Measurements from ENCODE around the gene ZC2HC1B.

The ZC2HC1B gene

GRCh38 chr6:143957679-143958274, 93.5 kb downstream of the ZC2HC1B start:
- Mint-ChIP-seq H3K36me3 (ENCODE audit: low read depth) (no peaks in the 10 kb centered on the region), H3K4me1 (ENCODE audit: low read depth) (no peaks in the 10 kb centered on the region), H3K4me3 (no peak overlapping the region), H3K27me3 (no peaks in the 10 kb centered on the region), H3K27ac (no peak overlapping the region), H3K9me3 (no peaks in the 10 kb centered on the region)

GRCh38 chr6:143958839-143959399, 94.6 kb downstream of the ZC2HC1B start:
- Mint-ChIP-seq H3K27me3 (no peaks in the 10 kb centered on the region), H3K27ac (no peak overlapping the region), H3K36me3 (ENCODE audit: low read depth) (no peaks in the 10 kb centered on the region), H3K9me3 (no peaks in the 10 kb centered on the region), H3K4me3 (no peak overlapping the region), H3K4me1 (ENCODE audit: low read depth) (no peaks in the 10 kb centered on the region)

GRCh38 chr6:143959927-143960326, 95.7 kb downstream of the ZC2HC1B start:
- H3K4me1 Mint-ChIP-seq (ENCODE audit: low read depth): no peaks in the 10 kb centered on the region

GRCh38 chr6:143961066-143961465, 96.8 kb downstream of the ZC2HC1B start:
- H3K4me3 Mint-ChIP-seq: no peak overlapping the region

More at GRCh38 chr6:143959927-143960326, 95.7 kb downstream of the ZC2HC1B start:
- no peaks in the 10 kb centered on the region for H3K27me3 Mint-ChIP-seq
- H3K27ac Mint-ChIP-seq: no peak overlapping the region
- H3K36me3 Mint-ChIP-seq (ENCODE audit: low read depth): no peaks in the 10 kb centered on the region
- H3K9me3 Mint-ChIP-seq: no peaks in the 10 kb centered on the region
- no peak overlapping the region for H3K4me3 Mint-ChIP-seq

GRCh38 chr6:143961886-143962878, 97.9 kb downstream of the ZC2HC1B start:
- H3K4me3 Mint-ChIP-seq: no peak overlapping the region
- H3K4me1 Mint-ChIP-seq (ENCODE audit: low read depth): no peaks in the 10 kb centered on the region
- no peaks in the 10 kb centered on the region for H3K27me3 Mint-ChIP-seq
- no peak overlapping the region for H3K27ac Mint-ChIP-seq
- H3K9me3 Mint-ChIP-seq: no peaks in the 10 kb centered on the region
- peaks cover 4% of the 10 kb centered on the region for H3K36me3 Mint-ChIP-seq (ENCODE audit: low read depth)

More at GRCh38 chr6:143961066-143961465, 96.8 kb downstream of the ZC2HC1B start:
- no peaks in the 10 kb centered on the region for H3K4me1 Mint-ChIP-seq (ENCODE audit: low read depth)
- no peaks in the 10 kb centered on the region for H3K9me3 Mint-ChIP-seq
- no peaks in the 10 kb centered on the region for H3K27me3 Mint-ChIP-seq
- H3K27ac Mint-ChIP-seq: no peak overlapping the region
- H3K36me3 Mint-ChIP-seq (ENCODE audit: low read depth): peaks cover 4% of the 10 kb centered on the region

GRCh38 chr6:143963158-143963919, 99.1 kb downstream of the ZC2HC1B start:
- H3K27ac Mint-ChIP-seq: no peak overlapping the region
- no peaks in the 10 kb centered on the region for H3K9me3 Mint-ChIP-seq
- peaks cover 4% of the 10 kb centered on the region for H3K36me3 Mint-ChIP-seq (ENCODE audit: low read depth)
- no peaks in the 10 kb centered on the region for H3K27me3 Mint-ChIP-seq
- no peak overlapping the region for H3K4me3 Mint-ChIP-seq
- H3K4me1 Mint-ChIP-seq (ENCODE audit: low read depth): no peaks in the 10 kb centered on the region

- Mint-ChIP-seq H3K4me3 (no peak overlapping the region), H3K36me3 (ENCODE audit: low read depth) (peaks cover 4% of the 10 kb centered on the region), H3K4me1 (ENCODE audit: low read depth) (no peaks in the 10 kb centered on the region), H3K27me3 (no peaks in the 10 kb centered on the region), H3K9me3 (no peaks in the 10 kb centered on the region), H3K27ac (no peak overlapping the region)
Measured at GRCh38 chr6:143964674-143965081, 100.4 kb downstream of the ZC2HC1B start.

- Mint-ChIP-seq H3K4me3 (no peak overlapping the region), H3K27ac (no peak overlapping the region), H3K27me3 (no peaks in the 10 kb centered on the region), H3K36me3 (ENCODE audit: low read depth) (peaks cover 4% of the 10 kb centered on the region), H3K9me3 (no peaks in the 10 kb centered on the region), H3K4me1 (ENCODE audit: low read depth) (no peaks in the 10 kb centered on the region)
Measured at GRCh38 chr6:143965503-143966171, 101.4 kb downstream of the ZC2HC1B start.

- Mint-ChIP-seq H3K36me3 (ENCODE audit: low read depth) (peaks cover 4% of the 10 kb centered on the region), H3K27me3 (no peaks in the 10 kb centered on the region), H3K4me3 (no peak overlapping the region), H3K4me1 (ENCODE audit: low read depth) (no peaks in the 10 kb centered on the region), H3K9me3 (no peaks in the 10 kb centered on the region), H3K27ac (no peak overlapping the region)
Measured at GRCh38 chr6:143966312-143966711, 102.0 kb downstream of the ZC2HC1B start.

- no peaks in the 10 kb centered on the region for H3K9me3 Mint-ChIP-seq
- H3K4me3 Mint-ChIP-seq: no peak overlapping the region
- no peak overlapping the region for H3K27ac Mint-ChIP-seq
- H3K4me1 Mint-ChIP-seq (ENCODE audit: low read depth): no peaks in the 10 kb centered on the region
- peaks cover 4% of the 10 kb centered on the region for H3K36me3 Mint-ChIP-seq (ENCODE audit: low read depth)
- no peaks in the 10 kb centered on the region for H3K27me3 Mint-ChIP-seq
Measured at GRCh38 chr6:143967706-143968376, 103.6 kb downstream of the ZC2HC1B start.

- H3K36me3 Mint-ChIP-seq (ENCODE audit: low read depth): peaks cover 4% of the 10 kb centered on the region
- H3K4me3 Mint-ChIP-seq: no peak overlapping the region
- no peaks in the 10 kb centered on the region for H3K27me3 Mint-ChIP-seq
- no peaks in the 10 kb centered on the region for H3K9me3 Mint-ChIP-seq
- no peak overlapping the region for H3K27ac Mint-ChIP-seq
- no peaks in the 10 kb centered on the region for H3K4me1 Mint-ChIP-seq (ENCODE audit: low read depth)
Measured at GRCh38 chr6:143969077-143969476, 104.8 kb downstream of the ZC2HC1B start.

GRCh38 chr6:143970456-143971218, 106.4 kb downstream of the ZC2HC1B start:
- no peaks in the 10 kb centered on the region for H3K27me3 Mint-ChIP-seq
- H3K36me3 Mint-ChIP-seq (ENCODE audit: low read depth): no peaks in the 10 kb centered on the region
- H3K27ac Mint-ChIP-seq: no peak overlapping the region

GRCh38 chr6:143971482-143972205, 107.4 kb downstream of the ZC2HC1B start:
- Mint-ChIP-seq H3K36me3 (ENCODE audit: low read depth) (no peaks in the 10 kb centered on the region), H3K4me3 (no peak overlapping the region), H3K9me3 (no peaks in the 10 kb centered on the region), H3K27ac (no peak overlapping the region), H3K4me1 (ENCODE audit: low read depth) (no peaks in the 10 kb centered on the region), H3K27me3 (no peaks in the 10 kb centered on the region)

More at GRCh38 chr6:143970456-143971218, 106.4 kb downstream of the ZC2HC1B start:
- Mint-ChIP-seq H3K4me3 (no peak overlapping the region), H3K9me3 (no peaks in the 10 kb centered on the region), H3K4me1 (ENCODE audit: low read depth) (no peaks in the 10 kb centered on the region)

All from stimulated activated naive CD8-positive, alpha-beta T cell treated with anti-CD3 and anti-CD28 coated beads, Interleukin-15, Interleukin-2, amounts not matched to agents 100 ng/mL and 50 ng/mL, for 24 hours (primary cell).